ENCODE results near the gene MYL1. TPM values are rescaled to one million over a fixed set of nuclear protein-coding genes. Genes with fewer than 3 reads are reported as not detected.

MYL1 gene
- total RNA-seq, 1 experiment from 2014 or later = not detected

DNA sequence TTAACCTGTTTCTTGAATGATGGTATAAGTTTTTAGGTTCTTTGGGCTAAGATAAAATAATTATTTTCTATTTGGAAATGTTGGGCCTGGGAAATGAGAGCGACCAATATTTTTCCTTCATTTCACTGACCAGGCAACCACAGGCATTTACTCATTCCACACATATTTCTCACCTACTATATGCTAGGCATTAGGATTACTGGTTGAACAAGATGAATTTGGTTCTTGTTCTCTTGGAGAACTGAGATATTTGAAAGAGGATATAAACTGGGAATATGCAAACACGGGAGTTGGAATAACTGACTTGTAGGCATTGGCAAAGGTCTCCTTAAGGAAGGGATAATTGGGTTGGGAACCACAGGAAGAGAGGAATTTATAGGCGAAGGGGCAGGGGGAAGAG lies 3.9 kb upstream of the MYL1 start:
- ChIA-PET POLR2A (no interaction called here), CTCF (no interaction called here)
- H3K9me3 Mint-ChIP-seq = no peaks in the 10 kb centered on the region
- no peak overlapping the region for H3K4me3 Mint-ChIP-seq
- ATAC-seq (no peak), DNase-seq (ENCODE audit: low spot score) (no peak)
- no peaks in the 10 kb centered on the region for H3K27me3 Mint-ChIP-seq (ENCODE audit: low read depth)
- no peaks in the 10 kb centered on the region for H3K4me1 Mint-ChIP-seq
- TF ChIP-seq AFF4 (CRISPR knock-in tag; IDR thresholded peaks at IDR 0.05; ENCODE audit: borderline replicate concordance) (no peak), IRF2 (CRISPR knock-in tag; IDR thresholded peaks at IDR 0.05; ENCODE audit: borderline replicate concordance, low read depth) (no peak), CREB1 (CRISPR knock-in tag; IDR thresholded peaks at IDR 0.05) (no peak), GABPB1 (CRISPR knock-in tag; IDR thresholded peaks at IDR 0.05) (no peak), SMAD4 (CRISPR knock-in tag; IDR thresholded peaks at IDR 0.05) (no peak), GRHL2 (CRISPR knock-in tag; IDR thresholded peaks at IDR 0.05; ENCODE audit: insufficient replicate concordance, severe bottlenecking) (no peak), TCF7 (CRISPR knock-in tag; IDR thresholded peaks at IDR 0.05; ENCODE audit: low read depth) (no peak), ARID4B (CRISPR knock-in tag; IDR thresholded peaks at IDR 0.05; ENCODE audit: borderline replicate concordance) (no peak), ELF4 (CRISPR knock-in tag; IDR thresholded peaks at IDR 0.05; ENCODE audit: low read depth) (no peak), HMGXB4 (CRISPR knock-in tag; IDR thresholded peaks at IDR 0.05) (no peak)
- no peaks in the 10 kb centered on the region for H3K36me3 Mint-ChIP-seq
- H3K27ac Mint-ChIP-seq = no peak overlapping the region

DNA sequence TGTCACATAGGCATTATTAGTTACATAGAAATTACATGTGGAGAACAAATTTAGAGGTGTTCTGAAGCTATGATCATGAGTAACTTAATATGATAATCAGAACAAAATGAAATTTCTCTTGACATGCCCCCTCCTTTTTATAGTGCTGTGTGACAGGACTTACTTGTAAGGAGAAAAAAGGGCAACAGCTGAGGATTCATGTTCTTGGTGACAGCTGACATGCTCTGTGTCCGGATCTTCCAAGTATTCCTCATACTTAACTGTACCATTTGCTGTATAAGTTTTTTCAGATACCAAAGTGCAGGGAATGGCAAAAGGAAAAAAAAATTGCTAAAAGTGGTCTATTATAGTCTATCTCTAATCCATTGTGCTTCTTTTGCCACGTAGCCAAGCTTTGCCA lies 3.5 kb upstream of the MYL1 start:
- no peaks in the 10 kb centered on the region for H3K36me3 Mint-ChIP-seq
- H3K27ac Mint-ChIP-seq = no peak overlapping the region
- POLR2A ChIA-PET = no interaction called here

More for the DNA sequence above, 3.5 kb upstream of the MYL1 start:
- H3K27me3 Mint-ChIP-seq (ENCODE audit: low read depth) = no peaks in the 10 kb centered on the region
- DNase-seq (ENCODE audit: low spot score) (no peak), ATAC-seq (no peak)
- TF ChIP-seq, protein P1, sequence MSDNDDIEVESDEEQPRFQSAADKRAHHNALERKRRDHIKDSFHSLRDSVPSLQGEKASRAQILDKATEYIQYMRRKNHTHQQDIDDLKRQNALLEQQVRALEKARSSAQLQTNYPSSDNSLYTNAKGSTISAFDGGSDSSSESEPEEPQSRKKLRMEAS (CRISPR knock-in tag; IDR thresholded peaks at IDR 0.05) = no peak
- TF ChIP-seq NR3C1 (CRISPR knock-in tag; conservative IDR thresholded peaks at IDR 0.05; ENCODE audit: low read depth) (no peak), ESRRA (CRISPR knock-in tag; IDR thresholded peaks at IDR 0.05; ENCODE audit: borderline replicate concordance) (no peak), ZNF121 (CRISPR knock-in tag; IDR thresholded peaks at IDR 0.05) (no peak), ZNF423 (CRISPR knock-in tag; IDR thresholded peaks at IDR 0.05) (no peak), AR (CRISPR knock-in tag; IDR thresholded peaks at IDR 0.05) (no peak), MYBL2 (CRISPR knock-in tag; IDR thresholded peaks at IDR 0.05) (no peak), SP1 (CRISPR knock-in tag; conservative IDR thresholded peaks at IDR 0.05) (no peak)
- TF ChIP-seq, protein P2, sequence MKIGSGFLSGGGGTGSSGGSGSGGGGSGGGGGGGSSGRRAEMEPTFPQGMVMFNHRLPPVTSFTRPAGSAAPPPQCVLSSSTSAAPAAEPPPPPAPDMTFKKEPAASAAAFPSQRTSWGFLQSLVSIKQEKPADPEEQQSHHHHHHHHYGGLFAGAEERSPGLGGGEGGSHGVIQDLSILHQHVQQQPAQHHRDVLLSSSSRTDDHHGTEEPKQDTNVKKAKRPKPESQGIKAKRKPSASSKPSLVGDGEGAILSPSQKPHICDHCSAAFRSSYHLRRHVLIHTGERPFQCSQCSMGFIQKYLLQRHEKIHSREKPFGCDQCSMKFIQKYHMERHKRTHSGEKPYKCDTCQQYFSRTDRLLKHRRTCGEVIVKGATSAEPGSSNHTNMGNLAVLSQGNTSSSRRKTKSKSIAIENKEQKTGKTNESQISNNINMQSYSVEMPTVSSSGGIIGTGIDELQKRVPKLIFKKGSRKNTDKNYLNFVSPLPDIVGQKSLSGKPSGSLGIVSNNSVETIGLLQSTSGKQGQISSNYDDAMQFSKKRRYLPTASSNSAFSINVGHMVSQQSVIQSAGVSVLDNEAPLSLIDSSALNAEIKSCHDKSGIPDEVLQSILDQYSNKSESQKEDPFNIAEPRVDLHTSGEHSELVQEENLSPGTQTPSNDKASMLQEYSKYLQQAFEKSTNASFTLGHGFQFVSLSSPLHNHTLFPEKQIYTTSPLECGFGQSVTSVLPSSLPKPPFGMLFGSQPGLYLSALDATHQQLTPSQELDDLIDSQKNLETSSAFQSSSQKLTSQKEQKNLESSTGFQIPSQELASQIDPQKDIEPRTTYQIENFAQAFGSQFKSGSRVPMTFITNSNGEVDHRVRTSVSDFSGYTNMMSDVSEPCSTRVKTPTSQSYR (CRISPR knock-in tag; IDR thresholded peaks at IDR 0.05) = no peak
- no peaks in the 10 kb centered on the region for H3K9me3 Mint-ChIP-seq
- CTCF ChIA-PET = no interaction called here
- H3K4me3 Mint-ChIP-seq = no peak overlapping the region
- H3K4me1 Mint-ChIP-seq = no peaks in the 10 kb centered on the region

Data from WTC11 (cell line).